ENCODE measurements around the gene TUBA8.
"Not testable (repeated sequence)": the region's sequence is repeated elsewhere in the genome, so short reads cannot be mapped to it uniquely, and the experiment has no call there.

Gene TUBA8

DNA sequence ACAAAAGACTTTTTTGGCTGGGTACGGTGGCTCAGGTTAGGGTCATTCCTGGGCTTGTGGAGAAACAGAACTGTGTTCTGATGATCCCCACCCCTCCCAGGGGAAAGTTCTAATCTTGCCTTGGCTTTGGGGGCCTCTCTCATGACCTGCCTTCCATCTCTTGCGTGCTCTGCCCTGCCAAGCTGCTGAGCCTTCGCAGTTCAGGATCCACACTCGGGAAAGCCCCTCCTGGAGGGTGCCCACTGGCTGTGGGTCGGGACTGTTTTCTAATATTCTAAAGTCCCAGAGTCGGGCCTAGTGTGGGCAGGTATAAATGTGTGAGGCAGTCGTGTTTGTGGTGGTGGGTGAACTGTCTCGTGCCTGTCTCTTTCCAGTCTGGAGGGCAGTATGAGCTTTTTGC is 62.2 kb downstream of the TUBA8 start:
- DNase-seq (ENCODE audit: low spot score): not testable (repeated sequence)

DNA sequence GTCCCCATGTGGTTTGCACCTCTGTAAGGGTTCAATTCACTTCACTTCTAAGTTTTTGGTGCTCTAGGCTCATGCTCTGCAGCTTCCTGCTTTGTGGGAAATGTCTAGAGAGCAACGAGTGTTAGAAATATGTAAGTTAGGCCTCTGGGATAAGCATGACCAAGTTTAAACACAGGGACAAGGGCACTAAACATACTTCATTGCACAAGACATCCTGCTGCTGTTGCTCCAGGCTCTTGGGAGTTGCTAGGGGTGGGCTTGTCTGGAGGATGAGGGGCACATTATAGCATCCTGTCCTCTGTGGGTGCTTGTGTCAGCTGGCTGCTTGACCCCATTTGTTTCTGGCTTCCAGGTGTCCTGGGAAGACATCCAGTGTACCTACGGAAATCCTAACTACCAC is 62.8 kb downstream of the TUBA8 start:
- DNase-seq (ENCODE audit: low spot score): not testable (repeated sequence)
